NOMO-1 treated with dmso at 0.1 percent for 144 hours (cell line): ENCODE measurements around the gene CRYBG1.
"Not testable (repeated sequence)": the region's sequence is repeated elsewhere in the genome, so short reads cannot be mapped to it uniquely, and the experiment has no call there.

Source experiments
- DNase-seq: peaks from one replicate; lab custom pipeline; 2025; ENCODE audit not compliant: unreplicated experiment; lab: John Stamatoyannopoulos, UW

CRYBG1 gene

GRCh38 chr6:106373502-106374239 lies 13.2 kb downstream of the CRYBG1 start:
- no peak for DNase-seq

GRCh38 chr6:106377061-106377540 lies 16.6 kb downstream of the CRYBG1 start:
- no peak for DNase-seq

GRCh38 chr6:106379951-106380350 lies 19.4 kb downstream of the CRYBG1 start:
- no peak for DNase-seq

GRCh38 chr6:106380407-106380806 lies 19.9 kb downstream of the CRYBG1 start:
- DNase-seq, result no peak

- no peak for DNase-seq
Measured at GRCh38 chr6:106381223-106381622, 20.7 kb downstream of the CRYBG1 start.

- DNase-seq, result no peak
Measured at GRCh38 chr6:106381881-106382280, 21.4 kb downstream of the CRYBG1 start.

GRCh38 chr6:106383573-106383972 lies 23.1 kb downstream of the CRYBG1 start:
- no peak for DNase-seq

GRCh38 chr6:106385530-106385929 lies 25.0 kb downstream of the CRYBG1 start:
- DNase-seq, result no peak

- DNase-seq, result no peak
Measured at GRCh38 chr6:106387875-106388274, 27.4 kb downstream of the CRYBG1 start.

GRCh38 chr6:106390088-106390487 lies 29.6 kb downstream of the CRYBG1 start:
- DNase-seq, result no peak

- no peak for DNase-seq
Measured at GRCh38 chr6:106396426-106397220, 36.1 kb downstream of the CRYBG1 start.

GRCh38 chr6:106397431-106397830 lies 36.9 kb downstream of the CRYBG1 start:
- no peak for DNase-seq

GRCh38 chr6:106398621-106399020 lies 38.1 kb downstream of the CRYBG1 start:
- no peak for DNase-seq

GRCh38 chr6:106405044-106405443 lies 44.5 kb downstream of the CRYBG1 start:
- DNase-seq, result not testable (repeated sequence)

- DNase-seq, result no peak
Measured at GRCh38 chr6:106411056-106411455, 50.5 kb downstream of the CRYBG1 start.

- DNase-seq, result no peak
Measured at GRCh38 chr6:106411643-106412200, 51.2 kb downstream of the CRYBG1 start.

- DNase-seq, result no peak
Measured at GRCh38 chr6:106413016-106413415, 52.5 kb downstream of the CRYBG1 start.

GRCh38 chr6:106413722-106414121 lies 53.2 kb downstream of the CRYBG1 start:
- no peak for DNase-seq

GRCh38 chr6:106415921-106416320 lies 55.4 kb downstream of the CRYBG1 start:
- no peak for DNase-seq

- no peak for DNase-seq
Measured at GRCh38 chr6:106417572-106418147, 57.1 kb downstream of the CRYBG1 start.

GRCh38 chr6:106419900-106420613 lies 59.5 kb downstream of the CRYBG1 start:
- no peak for DNase-seq
